ENCODE data around the gene ICA1. TPM values are rescaled to one million over a fixed set of nuclear protein-coding genes. Genes with fewer than 3 reads are reported as not detected.

Gene ICA1
- total RNA-seq, 1 experiment from 2014 or later, result not detected

GRCh38 chr7:8136051-8136730 is 125.8 kb downstream of the ICA1 start:
- intact Hi-C loops (cut with micrococcal nuclease; ENCODE audit: unreplicated experiment), result no loop called here
- peak; percentile 21 for DNase-seq (ENCODE audit: low spot score)
- TF ChIP-seq EZH2 (IDR thresholded peaks at IDR 0.05; ENCODE audit: borderline replicate concordance, low read depth, low read length, poor library complexity, severe bottlenecking) (no peak), CTCF (conservative IDR thresholded peaks at IDR 0.05; ENCODE audit: low read depth, low read length) (no peak)
- ChIA-PET POLR2A (ENCODE audit: low non-redundant PET) (no interaction called here), CTCF (no interaction called here)
- Histone ChIP-seq H3K36me3 (ENCODE audit: insufficient read depth, low read length, poor library complexity, severe bottlenecking) (no peaks in the 10 kb centered on the region), H3K27me3 (replicated peaks; ENCODE audit: insufficient read depth, low read depth, low read length, poor library complexity) (no peaks in the 10 kb centered on the region), H3K27ac (ENCODE audit: low read depth, low read length, poor library complexity, severe bottlenecking) (no peak overlapping the region), H3K4me3 (ENCODE audit: low read depth, low read length, poor library complexity, severe bottlenecking) (no peak overlapping the region), H3K4me1 (ENCODE audit: insufficient read depth, low read length, poor library complexity, severe bottlenecking) (no peaks in the 10 kb centered on the region), H3K9me3 (ENCODE audit: low read depth, low read length, poor library complexity, severe bottlenecking) (no peaks in the 10 kb centered on the region)
- no TSS peak for BruUV-seq (replicated peaks)

GRCh38 chr7:8135417-8135816 is 126.5 kb downstream of the ICA1 start:
- BruUV-seq (replicated peaks), result no TSS peak
- Histone ChIP-seq H3K27me3 (replicated peaks; ENCODE audit: insufficient read depth, low read depth, low read length, poor library complexity) (no peaks in the 10 kb centered on the region), H3K4me3 (ENCODE audit: low read depth, low read length, poor library complexity, severe bottlenecking) (no peak overlapping the region), H3K36me3 (ENCODE audit: insufficient read depth, low read length, poor library complexity, severe bottlenecking) (no peaks in the 10 kb centered on the region), H3K9me3 (ENCODE audit: low read depth, low read length, poor library complexity, severe bottlenecking) (no peaks in the 10 kb centered on the region), H3K4me1 (ENCODE audit: insufficient read depth, low read length, poor library complexity, severe bottlenecking) (no peaks in the 10 kb centered on the region), H3K27ac (ENCODE audit: low read depth, low read length, poor library complexity, severe bottlenecking) (no peak overlapping the region)
- ChIA-PET POLR2A (ENCODE audit: low non-redundant PET) (no interaction called here), CTCF (no interaction called here)
- intact Hi-C loops (cut with micrococcal nuclease; ENCODE audit: unreplicated experiment), result no loop called here
- TF ChIP-seq EZH2 (IDR thresholded peaks at IDR 0.05; ENCODE audit: borderline replicate concordance, low read depth, low read length, poor library complexity, severe bottlenecking) (no peak), CTCF (conservative IDR thresholded peaks at IDR 0.05; ENCODE audit: low read depth, low read length) (no peak)
- no peak for DNase-seq (ENCODE audit: low spot score)

- no peaks in the 10 kb centered on the region for H3K4me1 ChIP-seq (ENCODE audit: insufficient read depth, low read length, poor library complexity, severe bottlenecking)
- no peak for DNase-seq (ENCODE audit: low spot score)
- H3K27ac ChIP-seq (ENCODE audit: low read depth, low read length, poor library complexity, severe bottlenecking), result no peak overlapping the region
- no TSS peak for BruUV-seq (replicated peaks)
- intact Hi-C loops (cut with micrococcal nuclease; ENCODE audit: unreplicated experiment), result no loop called here
- H3K27me3 ChIP-seq (replicated peaks; ENCODE audit: insufficient read depth, low read depth, low read length, poor library complexity), result no peaks in the 10 kb centered on the region
- H3K4me3 ChIP-seq (ENCODE audit: low read depth, low read length, poor library complexity, severe bottlenecking), result no peak overlapping the region
- POLR2A ChIA-PET (ENCODE audit: low non-redundant PET), result no interaction called here
- CTCF ChIA-PET, result no interaction called here
- H3K9me3 ChIP-seq (ENCODE audit: low read depth, low read length, poor library complexity, severe bottlenecking), result no peaks in the 10 kb centered on the region
- TF ChIP-seq EZH2 (IDR thresholded peaks at IDR 0.05; ENCODE audit: borderline replicate concordance, low read depth, low read length, poor library complexity, severe bottlenecking) (no peak), CTCF (conservative IDR thresholded peaks at IDR 0.05; ENCODE audit: low read depth, low read length) (no peak)
- no peaks in the 10 kb centered on the region for H3K36me3 ChIP-seq (ENCODE audit: insufficient read depth, low read length, poor library complexity, severe bottlenecking)
Measured at GRCh38 chr7:8134089-8134733, 127.8 kb downstream of the ICA1 start.

Measured in A673 (cell line).